ENCODE results near the gene TMEM169. TPM values are rescaled to one million over a fixed set of nuclear protein-coding genes. Genes with fewer than 3 reads are reported as not detected.
A peak's percentile ranks its signal among the peaks of the same experiment; 100 is the strongest.

The TMEM169 gene, protein sequence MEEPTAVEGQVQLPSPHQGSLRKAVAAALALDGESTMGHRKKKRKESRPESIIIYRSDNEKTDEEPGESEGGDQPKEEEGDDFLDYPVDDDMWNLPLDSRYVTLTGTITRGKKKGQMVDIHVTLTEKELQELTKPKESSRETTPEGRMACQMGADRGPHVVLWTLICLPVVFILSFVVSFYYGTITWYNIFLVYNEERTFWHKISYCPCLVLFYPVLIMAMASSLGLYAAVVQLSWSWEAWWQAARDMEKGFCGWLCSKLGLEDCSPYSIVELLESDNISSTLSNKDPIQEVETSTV
- 1.4 TPM for total RNA-seq

GRCh38 chr2:216081487-216082116 lies at the start of gene TMEM169, which contains the start of gene PECR:
Gene TMEM169 (plus strand): TSS chr2:216081919. CDS start chr2:216095964, 14,045 bp downstream.
Gene PECR (minus strand): TSS chr2:216081809. CDS start chr2:216081741, 68 bp downstream.
- peak; percentile 87 for DNase-seq

DNA sequence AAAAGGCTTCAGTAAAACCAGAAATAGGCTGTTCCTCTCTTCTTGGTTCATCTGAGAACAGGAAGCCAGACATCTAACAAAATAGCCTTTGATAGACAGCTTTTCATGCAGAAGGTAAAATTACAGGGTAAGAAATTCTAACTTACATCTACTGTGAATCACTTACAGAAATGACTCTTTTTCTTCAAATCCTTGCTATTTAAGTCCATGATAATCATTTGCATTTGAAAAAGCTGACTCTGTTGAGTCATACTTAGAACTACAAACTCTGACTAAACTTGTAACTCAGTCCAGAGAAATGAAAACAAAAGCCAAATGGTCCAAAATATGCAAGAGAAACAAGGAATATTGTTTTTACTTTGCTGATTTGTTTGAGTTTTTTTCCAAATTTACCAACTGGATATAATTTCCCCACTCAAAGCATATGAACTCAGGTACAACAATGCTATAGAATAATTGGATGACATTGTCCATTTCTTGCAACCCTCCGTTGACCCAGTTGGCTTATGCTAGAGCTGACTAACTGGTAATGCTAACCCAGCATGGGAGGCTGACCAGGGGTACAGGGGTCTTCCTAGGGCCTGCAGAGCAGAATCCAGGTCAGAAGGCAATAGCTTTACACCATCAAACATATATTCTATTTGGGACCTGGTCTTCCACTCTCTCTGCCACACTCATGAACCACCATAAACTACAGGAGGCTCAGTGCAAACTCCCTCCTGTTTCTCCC lies 49.6 kb upstream of the TMEM169 start:
- DNase-seq, result no peak

GRCh38 chr2:216033403-216033802 lies 48.3 kb upstream of the TMEM169 start:
- DNase-seq, result no peak

DNA sequence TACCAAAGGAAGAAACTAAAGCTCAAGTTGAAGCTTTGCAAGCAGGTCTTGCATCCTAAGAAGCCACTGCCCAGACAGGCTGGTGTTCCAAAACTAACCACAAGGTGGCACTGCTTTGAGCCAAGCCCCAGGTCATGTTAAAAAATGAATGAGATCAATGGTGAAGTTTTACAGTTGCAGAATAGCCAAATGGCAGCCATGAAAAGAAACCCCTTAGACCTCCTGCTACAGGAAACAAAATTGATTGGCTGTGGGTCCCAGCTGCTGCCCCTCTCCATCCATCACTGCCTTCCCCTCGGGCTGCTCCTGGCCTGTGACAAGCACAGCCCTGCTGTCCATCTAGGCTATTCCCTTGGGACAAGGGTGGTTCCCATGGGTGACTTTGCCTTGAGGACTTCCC lies 47.7 kb upstream of the TMEM169 start:
- peak; percentile 82 for DNase-seq

DNA sequence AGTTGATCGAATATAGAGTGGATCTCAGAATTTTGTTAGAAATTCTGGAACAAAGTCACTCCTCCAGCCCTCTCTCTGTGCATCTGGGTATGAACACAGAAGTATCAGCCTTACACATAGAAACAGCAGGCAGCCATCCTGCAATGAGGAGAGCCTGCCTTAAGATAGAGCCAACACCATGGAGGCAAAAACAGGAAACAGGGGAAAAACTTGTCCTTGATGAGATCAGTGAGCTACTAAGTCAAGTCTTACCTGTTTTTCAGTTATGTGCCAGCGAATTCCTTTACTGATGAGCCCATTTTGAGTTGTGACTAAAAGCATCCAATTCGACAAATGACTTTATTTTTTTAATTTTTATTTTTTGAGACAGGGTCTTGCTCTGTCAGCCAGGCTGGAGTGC lies 41.8 kb upstream of the TMEM169 start:
- DNase-seq, result no peak

DNA sequence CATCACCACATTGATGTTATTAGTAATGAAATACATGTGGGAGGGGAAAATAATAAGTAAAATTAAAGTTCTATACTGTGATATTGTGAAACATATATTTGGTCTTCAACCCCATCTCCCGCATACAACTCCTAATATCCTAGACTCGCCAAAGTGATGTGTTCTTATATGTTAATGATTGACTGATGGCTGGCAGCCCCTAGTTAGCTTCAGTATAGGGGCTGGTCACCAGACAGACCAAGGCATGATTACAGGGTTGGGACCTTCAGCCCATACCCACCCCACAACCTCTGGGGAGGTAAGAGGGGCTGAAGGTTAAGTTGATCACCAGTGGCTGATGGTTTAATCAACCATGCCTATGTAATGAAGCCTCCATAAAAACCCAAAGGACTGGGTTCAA lies 40.3 kb upstream of the TMEM169 start:
- no peak for DNase-seq

DNA sequence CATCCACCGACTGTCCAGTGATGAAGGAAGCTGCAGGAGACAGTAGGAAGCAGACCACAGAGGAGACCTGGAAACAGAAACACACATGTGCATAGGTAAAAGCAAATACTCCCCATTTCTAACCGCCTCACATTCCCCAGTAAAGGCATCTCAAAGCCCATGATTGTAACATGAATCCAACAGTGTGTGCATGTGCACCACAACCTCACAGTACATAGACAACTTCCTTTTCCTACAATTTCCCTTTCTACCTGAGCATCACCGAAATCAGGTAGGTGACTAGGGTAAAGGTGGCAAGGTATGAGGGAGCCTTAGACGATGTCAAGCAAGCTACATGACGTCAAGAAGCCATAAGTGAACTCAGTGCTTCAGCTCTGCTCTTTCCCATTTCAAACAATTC lies 37.8 kb upstream of the TMEM169 start:
- DNase-seq, result no peak

DNA sequence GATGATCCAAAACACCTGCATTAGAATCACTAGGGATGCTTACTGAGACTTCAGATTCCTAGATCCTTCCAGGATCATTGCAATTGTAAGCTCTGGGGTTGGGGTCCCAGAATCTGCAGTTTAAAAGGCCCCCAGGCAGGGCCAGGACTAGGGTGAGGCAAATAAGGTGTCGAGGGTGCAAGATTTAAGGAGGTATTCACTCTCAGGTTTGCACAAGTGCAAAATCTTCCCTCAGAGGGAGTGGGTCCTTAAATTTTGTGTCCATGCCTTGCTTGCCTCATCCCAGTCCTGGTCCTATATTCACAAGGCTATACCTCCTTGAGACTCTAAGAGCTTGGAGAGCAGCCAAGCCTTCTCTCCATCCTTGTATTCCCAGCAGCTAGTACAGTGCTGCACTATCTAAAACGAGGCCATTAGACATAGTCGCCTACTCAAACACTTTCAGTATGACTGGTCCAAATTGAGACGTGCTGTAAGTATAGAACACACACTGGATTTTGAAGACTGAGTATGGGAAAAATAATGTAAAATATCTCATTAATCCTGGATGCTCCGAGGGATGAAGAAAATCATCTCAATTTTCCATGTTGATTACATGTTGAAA lies 36.7 kb upstream of the TMEM169 start:
- no peak for DNase-seq

- DNase-seq, result no peak
Observed at GRCh38 chr2:216047397-216047796, 34.3 kb upstream of the TMEM169 start.

GRCh38 chr2:216049452-216049851 lies 32.3 kb upstream of the TMEM169 start:
- no peak for DNase-seq

DNA sequence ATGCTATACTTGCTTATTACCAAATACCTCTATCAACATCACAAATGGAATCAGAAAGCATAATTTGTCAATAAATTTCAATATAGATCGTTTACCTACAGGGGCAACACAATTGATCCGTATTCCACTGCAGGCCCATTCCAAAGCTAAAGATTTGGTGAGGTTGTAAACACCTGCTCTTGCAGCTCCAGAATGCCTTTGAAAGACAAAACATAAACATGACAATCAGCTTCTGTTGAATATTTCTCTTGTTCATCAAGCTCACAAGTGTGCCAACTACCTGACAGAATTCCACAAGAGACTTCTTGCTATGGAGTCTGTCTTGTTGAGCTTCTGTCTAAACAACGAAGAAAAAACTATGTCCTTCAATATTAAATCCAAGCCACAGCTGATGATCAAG lies 30.4 kb upstream of the TMEM169 start:
- DNase-seq, result no peak

GRCh38 chr2:216052420-216052819 lies 29.3 kb upstream of the TMEM169 start:
- no peak for DNase-seq

DNA sequence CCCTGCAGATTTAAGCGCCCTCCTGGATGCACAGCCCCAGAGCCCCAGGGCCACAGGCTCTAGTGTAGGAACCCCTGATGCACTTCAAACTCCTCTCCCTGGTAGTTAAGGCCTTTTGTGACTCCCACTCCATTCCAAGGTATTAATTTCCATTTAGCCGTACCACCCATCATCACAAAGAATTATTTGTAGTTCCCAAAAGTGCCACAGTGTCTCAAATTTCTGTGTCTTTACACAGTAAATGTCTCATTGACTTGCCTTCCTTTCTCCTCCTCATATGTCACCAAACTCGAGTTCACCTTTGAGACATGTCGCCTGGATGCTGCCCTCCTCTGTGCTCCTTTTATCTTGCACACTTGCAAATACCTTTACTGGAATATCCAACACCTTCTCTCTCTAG lies 26.0 kb upstream of the TMEM169 start:
- no peak for DNase-seq

DNA sequence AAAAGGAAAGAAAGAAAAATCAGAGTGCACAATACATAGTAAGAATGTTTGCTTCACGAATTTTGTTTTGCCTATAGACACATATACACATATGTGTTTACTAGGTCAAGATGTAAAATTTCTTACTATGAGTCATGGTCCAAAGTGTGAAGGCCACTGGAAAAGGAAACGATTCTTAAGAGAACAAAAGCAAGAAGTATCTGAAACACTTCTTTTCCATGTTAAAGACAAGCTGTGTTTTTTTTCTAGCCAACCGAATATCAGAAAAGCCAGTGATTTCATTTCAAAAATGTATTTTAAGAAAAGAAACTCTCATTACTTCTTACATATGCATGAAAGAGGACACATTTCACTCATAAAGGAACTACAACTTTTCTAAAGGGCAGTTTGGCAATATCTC lies 25.0 kb upstream of the TMEM169 start:
- no peak for DNase-seq

DNA sequence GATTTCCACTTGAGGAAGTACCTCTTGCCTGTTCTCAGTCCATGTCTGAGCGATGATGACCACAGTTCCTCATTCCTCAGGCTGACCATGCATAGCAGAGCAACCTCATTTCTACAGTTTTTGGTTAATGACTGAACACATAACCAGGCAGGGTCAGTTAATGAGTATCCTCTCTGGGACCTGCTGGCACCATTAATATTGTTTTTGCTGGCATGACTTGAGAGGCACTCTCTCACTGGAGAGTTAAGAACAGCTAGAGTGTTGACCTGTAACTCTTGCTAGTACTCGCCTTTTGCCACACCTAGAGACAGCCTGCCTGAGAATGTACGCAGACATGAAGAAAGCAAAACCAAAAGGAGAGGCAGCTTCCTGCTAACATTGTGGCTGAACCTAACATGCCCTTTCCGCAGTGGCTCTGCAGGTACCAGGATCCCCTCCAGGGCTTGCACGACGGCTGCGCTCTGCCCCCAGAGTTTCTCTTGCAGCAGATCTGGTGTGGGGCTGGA lies 24.0 kb upstream of the TMEM169 start:
- DNase-seq, result no peak

- DNase-seq, result no peak
Observed at GRCh38 chr2:216059233-216059834, 22.4 kb upstream of the TMEM169 start.

DNA sequence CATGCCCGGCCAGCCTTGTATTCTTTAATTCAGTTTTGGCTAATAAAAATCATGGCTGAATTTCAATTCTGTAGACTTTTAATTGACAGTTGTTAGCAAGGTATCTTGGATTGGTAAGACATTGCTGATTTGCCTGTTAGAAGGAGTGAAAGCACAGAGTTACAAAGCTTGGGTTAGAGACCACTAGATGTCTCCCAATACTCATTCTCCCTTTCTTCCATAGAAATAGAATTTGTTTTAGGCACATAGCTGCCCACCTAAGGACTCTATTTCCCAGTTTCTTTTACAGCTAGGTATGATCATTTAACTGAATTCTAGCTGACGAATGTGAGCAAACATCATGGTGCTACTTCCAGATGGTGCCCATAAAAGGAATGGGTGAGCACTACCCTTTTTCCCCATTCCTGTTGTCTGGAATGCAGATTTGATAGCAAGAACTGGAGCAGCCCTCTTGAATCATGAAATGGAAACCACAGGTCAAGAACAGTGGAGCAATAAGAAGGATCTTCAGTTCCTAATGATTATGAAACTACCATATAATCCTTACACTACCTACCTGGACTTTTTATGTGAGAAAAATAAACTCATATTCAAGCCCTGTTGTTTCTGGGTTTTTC lies 17.6 kb upstream of the TMEM169 start:
- DNase-seq, result no peak

DNA sequence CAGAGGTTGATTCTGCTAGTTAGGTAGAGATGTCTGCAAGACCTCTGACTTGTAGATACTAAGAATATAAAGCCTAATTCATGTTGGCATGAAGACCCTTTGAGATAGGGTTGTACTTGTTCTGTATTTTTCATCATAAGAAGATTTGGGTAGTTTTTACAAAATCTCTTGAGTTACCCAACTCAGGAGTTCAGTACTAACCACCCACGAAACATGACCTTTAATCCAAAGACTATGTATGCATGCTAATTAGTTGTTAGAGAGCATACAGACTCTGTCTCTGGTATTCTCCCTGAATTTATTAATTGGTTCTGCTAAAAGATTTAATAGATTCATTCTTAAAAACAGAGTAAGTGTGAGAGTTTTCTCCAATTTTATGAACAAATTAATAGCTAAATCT lies 17.1 kb upstream of the TMEM169 start:
- DNase-seq, result no peak

DNA sequence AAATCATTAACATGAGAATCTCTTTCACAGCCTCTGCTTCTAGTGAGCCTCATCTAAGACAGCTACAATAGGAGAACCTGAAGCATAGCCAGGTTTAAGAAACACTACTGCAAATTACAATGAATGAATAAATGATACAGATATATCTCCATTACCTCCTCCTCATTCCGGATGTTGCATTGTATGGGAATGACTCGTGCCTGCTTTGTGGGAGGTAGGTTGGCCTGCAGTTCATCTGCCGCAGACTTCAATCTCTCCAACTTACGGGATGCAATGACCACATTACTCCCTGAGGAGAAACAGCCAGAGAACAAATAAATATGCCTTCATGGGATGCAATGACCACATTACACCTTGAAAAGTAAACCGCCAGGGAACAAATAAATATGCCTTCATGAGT lies 15.5 kb upstream of the TMEM169 start:
- no peak for DNase-seq

GRCh38 chr2:216069028-216069427 lies 12.7 kb upstream of the TMEM169 start:
- no peak for DNase-seq

GRCh38 chr2:216070195-216070594 lies 11.5 kb upstream of the TMEM169 start:
- no peak for DNase-seq
